ENCODE results near the gene CADM1. TPM values are rescaled to one million over a fixed set of nuclear protein-coding genes. Genes with fewer than 3 reads are reported as not detected.

The CADM1 gene
- total and polyA plus RNA-seq, 9 of the 15 experiments (the other 6 are each of a cell fraction or from before 2014, with no cell fraction given): 0.42 TPM; not detected in 8

GRCh38 chr11:115334932-115335788, 169.1 kb downstream of the CADM1 start (continued):
- TF ChIP-seq ZBTB40 (IDR thresholded peaks at IDR 0.05) (no peak), ZBTB40 (CRISPR knock-in tag; IDR thresholded peaks at IDR 0.05) (no peak), CBX3 (IDR thresholded peaks at IDR 0.05; ENCODE audit: borderline replicate concordance in 1 of 2, low read length in 2 of 2) (no peak), PKNOX1 (IDR thresholded peaks at IDR 0.05) (no peak), ZNF431 (CRISPR knock-in tag; IDR thresholded peaks at IDR 0.05) (no peak), KLF10 (CRISPR knock-in tag; IDR thresholded peaks at IDR 0.05) (no peak), ZBTB33 (CRISPR knock-in tag; IDR thresholded peaks at IDR 0.05) (no peak), SMC3 (conservative IDR thresholded peaks at IDR 0.05; ENCODE audit: insufficient read depth, low read depth, low read length) (peak; percentile 38; the same call in 1 of the 2 replicates), VEZF1 (CRISPR knock-in tag; IDR thresholded peaks at IDR 0.05) (no peak), BMI1 (IDR thresholded peaks at IDR 0.05; ENCODE audit: low read length) (no peak), HINFP (tag; conservative IDR thresholded peaks at IDR 0.05; ENCODE audit: low read depth) (no peak)

All from K562 (cell line).